Stomach (tissue), 4 donors: Measurements from ENCODE around the gene BHMT.

ENCODE experiments used
- CTCF ChIP-seq, 7 experiments: fragments of 450-650 bp in 4 of 7; fragments of 200-600 bp in 3 of 7; sonication (generic) in 3 of 7; IDR thresholded peaks; one replicate each; pipeline ENCODE4 v1.5.1; 2016 to 2019; ENCODE audit warnings: antibody characterized with exemption in 7 of 7, control low read depth in 2 of 7, mild to moderate bottlenecking in 1 of 7
- POLR2A ChIP-seq, 4 donors: fragments of 450-650 bp; IDR thresholded peaks; one replicate each; pipeline ENCODE4 v1.6.1; 2016; ENCODE audit warnings: antibody characterized with exemption in 4 of 4, control low read depth in 2 of 4, mild to moderate bottlenecking in 1 of 4, moderate library complexity in 1 of 4

GRCh38 chr5:79075646-79076426, 35.8 kb upstream of the BHMT start:
- no peak for TF ChIP-seq CTCF (IDR thresholded peaks at IDR 0.05)
- no peak for TF ChIP-seq POLR2A (IDR thresholded peaks at IDR 0.05)
